Prostate gland (tissue), 2 donors: ENCODE results near the gene BCOR. TPM values are rescaled to one million over a fixed set of nuclear protein-coding genes. Genes with fewer than 3 reads are reported as not detected.

Experiments used
- DNase-seq: peaks from one replicate; pipeline ENCODE4 v3.0.0-alpha.2; 2019; ENCODE audit warnings: low spot score
- H3K27ac ChIP-seq, 2 donors: fragments of 200-600 bp; sonication (generic); 2 replicates each; pipeline ENCODE4 v1.5.1; 2017 to 2019
- H3K27me3 ChIP-seq: fragments of 200-600 bp; sonication (generic); replicated peaks from 2 replicates; pipeline ENCODE4 v1.5.1; 2019; ENCODE audit not compliant: insufficient read depth
- H3K36me3 ChIP-seq, 2 donors: fragments of 200-600 bp; sonication (generic); 1 replicate in 1 of 2; 2 replicates in 1 of 2; pipeline versions ENCODE4 v1.5.1 to v1.8.1; 2017 to 2019
- H3K4me1 ChIP-seq: fragments of 200-600 bp; sonication (generic); replicated peaks from 2 replicates; pipeline ENCODE4 v1.5.1; 2019
- H3K4me3 ChIP-seq, 2 donors: fragments of 200-600 bp; sonication (generic); 2 replicates each; pipeline ENCODE4 v1.5.1; 2017 to 2019
- H3K9me3 ChIP-seq: fragments of 200-600 bp; sonication (generic); 2 replicates; pipeline ENCODE4 v1.5.1; 2017
- CTCF ChIP-seq, 4 experiments: fragments of 200-600 bp in 2 of 4; fragments of 450-650 bp in 2 of 4; sonication (generic) in 2 of 4; IDR thresholded peaks; 1 replicate in 3 of 4; 2 replicates in 1 of 4; pipeline ENCODE4 v1.5.1; 2016 to 2019; ENCODE audit warnings: antibody characterized with exemption in 4 of 4, mild to moderate bottlenecking in 2 of 4, moderate library complexity in 2 of 4
- POLR2A ChIP-seq: fragments of 450-650 bp; IDR thresholded peaks from one replicate; pipeline ENCODE4 v1.6.1; 2016; ENCODE audit warnings: antibody characterized with exemption, mild to moderate bottlenecking
- POLR2AphosphoS5 ChIP-seq: sonication (generic); formaldehyde crosslinking; IDR thresholded peaks from one replicate; pipeline ENCODE4 v1.6.1; 2017; ENCODE audit warnings: antibody characterized with exemption
- WGBS: methylation state at CpG from one replicate; pipeline ENCODE4 v1.1.5; 2018; 5-methylcytosine and 5-hydroxymethylcytosine counted together
- intact Hi-C: fragments of 100-400 bp; cut with DNase I; formaldehyde crosslinking; loops from one replicate; pipeline ENCODE4 v1.14.2; 2022
- total RNA-seq, 2 donors: library from RNA; depleted of rRNA; stranded (reverse); fragments of >200 nt; gene quantifications; one replicate each; pipeline ENCODE4 v1.1.0, GENCODE V29; 2016

BCOR gene
- total RNA-seq, 2 donors from 2014 or later: 56.2 to 70.8 TPM

GRCh38 chrX:40104630-40104984 lies 6.8 kb upstream of the BCOR start:
- intact Hi-C loops: loop anchor here (5.0 to 10.0 kb wide), 2 partner anchors 68 to 290 kb away; no protein-coding TSS in a partner anchor
- 33% methylated on average over 6 of the region's 39 CpGs for WGBS
- Histone ChIP-seq H3K4me3 (peak overlapping the region; percentile 34 to 42), H3K27ac (peak overlapping the region; percentile 81 to 95), H3K9me3 (no peaks in the 10 kb centered on the region), H3K27me3 (no peaks in the 10 kb centered on the region), H3K4me1 (no peaks in the 10 kb centered on the region), H3K36me3 (no peaks in the 10 kb centered on the region)
- TF ChIP-seq POLR2A (no peak), CTCF (IDR thresholded peaks at IDR 0.05) (no peak), POLR2AphosphoS5 (no peak)
- DNase-seq: peak; percentile 38

- WGBS: 81% methylated on average over 22 of the region's 22 CpGs
- Histone ChIP-seq H3K4me3 (no peak overlapping the region), H3K27me3 (no peaks in the 10 kb centered on the region), H3K9me3 (no peaks in the 10 kb centered on the region), H3K36me3 (no peaks in the 10 kb centered on the region), H3K4me1 (no peaks in the 10 kb centered on the region), H3K27ac (no peak overlapping the region)
- intact Hi-C loops: loop anchor here (5.0 to 10.0 kb wide), 2 partner anchors 69 to 289 kb away; no protein-coding TSS in a partner anchor
- TF ChIP-seq POLR2A: no peak
- TF ChIP-seq POLR2AphosphoS5: no peak
- no peak for TF ChIP-seq CTCF (IDR thresholded peaks at IDR 0.05)
- no peak for DNase-seq
These were observed 6.0 kb upstream of the BCOR start for GRCh38 chrX:40103565-40104323.

- H3K27me3 ChIP-seq: no peaks in the 10 kb centered on the region
- intact Hi-C loops: loop anchor here (5.0 to 10.0 kb wide), 2 partner anchors 70 to 288 kb away; no protein-coding TSS in a partner anchor
- 98% methylated on average over 32 of the region's 65 CpGs for WGBS
- H3K9me3 ChIP-seq: no peaks in the 10 kb centered on the region
- H3K36me3 ChIP-seq: no peaks in the 10 kb centered on the region
- no peak overlapping the region for H3K27ac ChIP-seq
- no peaks in the 10 kb centered on the region for H3K4me1 ChIP-seq
- H3K4me3 ChIP-seq: no peak overlapping the region
- TF ChIP-seq POLR2A (no peak), CTCF (IDR thresholded peaks at IDR 0.05) (no peak), POLR2AphosphoS5 (no peak)
- no peak for DNase-seq
These were observed 4.9 kb upstream of the BCOR start for GRCh38 chrX:40102393-40103381.

GRCh38 chrX:40101430-40101802 lies 3.7 kb upstream of the BCOR start:
- Histone ChIP-seq H3K27ac (no peak overlapping the region), H3K4me1 (no peaks in the 10 kb centered on the region), H3K36me3 (no peaks in the 10 kb centered on the region), H3K9me3 (no peaks in the 10 kb centered on the region), H3K4me3 (no peak overlapping the region), H3K27me3 (no peaks in the 10 kb centered on the region)
- 93% methylated on average over 9 of the region's 9 CpGs for WGBS
- no peak for DNase-seq
- intact Hi-C loops: loop anchor here (5.0 to 10.0 kb wide), 2 partner anchors 71 to 287 kb away; no protein-coding TSS in a partner anchor
- TF ChIP-seq CTCF (IDR thresholded peaks at IDR 0.05) (no peak), POLR2AphosphoS5 (no peak), POLR2A (no peak)
